Tibial nerve (tissue), 4 donors: ENCODE measurements around the gene SYNPO. TPM values are rescaled to one million over a fixed set of nuclear protein-coding genes. Genes with fewer than 3 reads are reported as not detected.

Experiments
- DNase-seq, 2 donors: peaks; one replicate each; pipeline ENCODE4 v3.0.0-alpha.2; 2019; ENCODE audit warnings: low spot score in 2 of 2
- H3K27ac ChIP-seq, 4 donors: fragments of 200-600 bp; sonication (generic) in 3 of 4; one replicate each; pipeline ENCODE4 v1.5.1; 2017 to 2019; ENCODE audit warnings: mild to moderate bottlenecking in 1 of 4
- H3K27me3 ChIP-seq, 2 donors: fragments of 200-600 bp; sonication (generic) in 1 of 2; one replicate each; pipeline versions ENCODE4 v1.5.1 to v1.6.0; 2017 to 2019
- H3K36me3 ChIP-seq, 3 donors: fragments of 200-600 bp; sonication (generic); one replicate each; pipeline ENCODE4 v1.5.1; 2018 to 2019
- H3K4me1 ChIP-seq, 4 donors: fragments of 200-600 bp; sonication (generic) in 3 of 4; one replicate each; pipeline ENCODE4 v1.5.1; 2017 to 2019
- H3K4me3 ChIP-seq, 4 donors: fragments of 200-600 bp; sonication (generic) in 3 of 4; one replicate each; pipeline ENCODE4 v1.5.1; 2017 to 2019; ENCODE audit warnings: mild to moderate bottlenecking in 1 of 4, moderate library complexity in 1 of 4
- H3K9me3 ChIP-seq, 4 donors: fragments of 200-600 bp; sonication (generic) in 3 of 4; one replicate each; pipeline ENCODE4 v1.5.1; 2017 to 2019
- EP300 ChIP-seq, 2 donors: sonication (generic); formaldehyde crosslinking; IDR thresholded peaks; one replicate each; pipeline ENCODE4 v1.6.1; 2017; ENCODE audit warnings: antibody characterized with exemption in 2 of 2, mild to moderate bottlenecking in 1 of 2
- POLR2A ChIP-seq, 2 donors: fragments of 450-650 bp; IDR thresholded peaks; one replicate each; pipeline ENCODE4 v1.6.1; 2017; ENCODE audit warnings: antibody characterized with exemption in 2 of 2, mild to moderate bottlenecking in 2 of 2, moderate library complexity in 2 of 2
- WGBS, 2 donors: methylation state at CpG; one replicate each; pipeline ENCODE4 v1.1.5; 2018; 5-methylcytosine and 5-hydroxymethylcytosine counted together
- total RNA-seq, 4 donors: library from RNA; depleted of rRNA; stranded (reverse); fragments of >200 nt; gene quantifications; one replicate each; pipeline ENCODE4 v1.1.0, GENCODE V29; 2016
- TF ChIP-seq, protein P1 (sequence below), 5 experiments: fragments of 200-600 bp in 3 of 5; fragments of 450-650 bp in 2 of 5; sonication (generic) in 3 of 5; IDR thresholded peaks; one replicate each; pipeline ENCODE4 v1.5.1; 2016 to 2019; ENCODE audit warnings: antibody characterized with exemption in 5 of 5, mild to moderate bottlenecking in 3 of 5, moderate library complexity in 2 of 5

The SYNPO gene
- total RNA-seq, 4 donors from 2014 or later, result 58.4 to 71.5 (median 63.5) TPM

GRCh38 chr5:150658121-150658520, 17.7 kb downstream of the SYNPO start:
- no peak overlapping the region for H3K4me3 ChIP-seq
- TF ChIP-seq, protein P1, sequence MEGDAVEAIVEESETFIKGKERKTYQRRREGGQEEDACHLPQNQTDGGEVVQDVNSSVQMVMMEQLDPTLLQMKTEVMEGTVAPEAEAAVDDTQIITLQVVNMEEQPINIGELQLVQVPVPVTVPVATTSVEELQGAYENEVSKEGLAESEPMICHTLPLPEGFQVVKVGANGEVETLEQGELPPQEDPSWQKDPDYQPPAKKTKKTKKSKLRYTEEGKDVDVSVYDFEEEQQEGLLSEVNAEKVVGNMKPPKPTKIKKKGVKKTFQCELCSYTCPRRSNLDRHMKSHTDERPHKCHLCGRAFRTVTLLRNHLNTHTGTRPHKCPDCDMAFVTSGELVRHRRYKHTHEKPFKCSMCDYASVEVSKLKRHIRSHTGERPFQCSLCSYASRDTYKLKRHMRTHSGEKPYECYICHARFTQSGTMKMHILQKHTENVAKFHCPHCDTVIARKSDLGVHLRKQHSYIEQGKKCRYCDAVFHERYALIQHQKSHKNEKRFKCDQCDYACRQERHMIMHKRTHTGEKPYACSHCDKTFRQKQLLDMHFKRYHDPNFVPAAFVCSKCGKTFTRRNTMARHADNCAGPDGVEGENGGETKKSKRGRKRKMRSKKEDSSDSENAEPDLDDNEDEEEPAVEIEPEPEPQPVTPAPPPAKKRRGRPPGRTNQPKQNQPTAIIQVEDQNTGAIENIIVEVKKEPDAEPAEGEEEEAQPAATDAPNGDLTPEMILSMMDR (IDR thresholded peaks at IDR 0.05), result no peak
- TF ChIP-seq EP300 (IDR thresholded peaks at IDR 0.05) (no peak), POLR2A (IDR thresholded peaks at IDR 0.05) (no peak)
- H3K27ac ChIP-seq, result peak overlapping the region in 2 of 4 donors; percentile 42 to 85
- DNase-seq, result no peak
- 84 to 88% methylated on average over 4 of the region's 4 CpGs for WGBS, 2 donors
- peaks cover 0 to 85% (median 24%) of the 10 kb centered on the region in 4 donors for H3K4me1 ChIP-seq
- no peaks in the 10 kb centered on the region for H3K36me3 ChIP-seq
- no peaks in the 10 kb centered on the region for H3K9me3 ChIP-seq
- no peaks in the 10 kb centered on the region for H3K27me3 ChIP-seq

GRCh38 chr5:150658699-150659265, 18.3 kb downstream of the SYNPO start:
- TF ChIP-seq EP300 (IDR thresholded peaks at IDR 0.05), result no peak
- TF ChIP-seq, protein P1 (IDR thresholded peaks at IDR 0.05), result no peak
- no peak for TF ChIP-seq POLR2A (IDR thresholded peaks at IDR 0.05)
- WGBS, 2 donors, result 26 to 74% methylated on average over 3 of the region's 3 CpGs
- H3K36me3 ChIP-seq, result no peaks in the 10 kb centered on the region
- H3K9me3 ChIP-seq, result no peaks in the 10 kb centered on the region
- no peak for DNase-seq
- no peak overlapping the region for H3K4me3 ChIP-seq
- H3K27ac ChIP-seq, result peak overlapping the region in 2 of 4 donors; percentile 42 to 85
- no peaks in the 10 kb centered on the region for H3K27me3 ChIP-seq
- peaks cover 0 to 80% (median 19%) of the 10 kb centered on the region in 4 donors for H3K4me1 ChIP-seq

- DNase-seq, result no peak
- peaks cover 0 to 75% (median 17%) of the 10 kb centered on the region in 4 donors for H3K4me1 ChIP-seq
- TF ChIP-seq EP300 (IDR thresholded peaks at IDR 0.05), result no peak
- TF ChIP-seq POLR2A (IDR thresholded peaks at IDR 0.05), result no peak
- TF ChIP-seq, protein P1 (IDR thresholded peaks at IDR 0.05), result no peak
- H3K9me3 ChIP-seq, result no peaks in the 10 kb centered on the region
- no peaks in the 10 kb centered on the region for H3K36me3 ChIP-seq
- 74 to 77% methylated on average over 8 to 10 of the region's 11 CpGs for WGBS, 2 donors
- no peak overlapping the region for H3K4me3 ChIP-seq
- H3K27me3 ChIP-seq, result no peaks in the 10 kb centered on the region
- peak overlapping the region in 2 of 4 donors; percentile 74 to 85 for H3K27ac ChIP-seq
Measured at GRCh38 chr5:150659360-150660107, 19.1 kb downstream of the SYNPO start.

DNA sequence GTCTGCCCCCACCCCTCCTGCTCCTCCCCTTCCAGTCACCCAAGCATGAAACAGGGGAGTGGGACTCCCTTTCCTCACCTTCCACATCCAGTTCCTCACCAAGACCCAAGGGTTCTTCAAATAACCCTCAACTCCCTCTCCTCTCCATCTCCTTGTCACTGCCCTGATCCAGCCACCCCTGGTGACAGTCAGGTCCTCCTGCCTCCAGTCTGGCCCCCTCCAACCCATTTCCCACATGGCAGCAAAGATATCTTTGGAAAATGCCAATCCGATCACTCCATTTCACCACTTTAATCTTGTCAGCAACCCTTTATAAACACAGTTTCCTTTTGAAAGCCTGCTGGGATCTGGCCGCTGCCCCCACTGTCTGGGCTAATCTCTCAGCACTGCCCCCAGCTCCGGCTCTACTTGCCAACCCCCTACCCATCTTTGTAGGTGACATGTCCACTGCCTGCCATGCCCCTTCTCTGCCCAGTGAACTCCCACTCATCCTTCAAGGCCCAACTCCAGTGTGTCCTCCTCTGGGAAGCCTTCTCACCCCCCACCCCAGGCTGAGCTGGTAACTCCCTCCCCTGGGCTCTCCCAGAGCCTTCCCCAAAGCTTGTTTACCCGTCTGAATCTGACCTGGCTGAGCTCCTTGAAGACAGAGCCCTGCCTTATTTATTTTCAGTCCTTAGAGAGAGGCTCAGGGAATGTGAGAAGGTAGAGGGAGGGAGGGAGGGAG, 19.8 kb downstream of the SYNPO start:
- H3K4me1 ChIP-seq, result peaks cover 0 to 75% (median 17%) of the 10 kb centered on the region in 4 donors
- H3K9me3 ChIP-seq, result no peaks in the 10 kb centered on the region
- no peaks in the 10 kb centered on the region for H3K36me3 ChIP-seq
- no peak for DNase-seq
- TF ChIP-seq EP300 (IDR thresholded peaks at IDR 0.05) (no peak), POLR2A (IDR thresholded peaks at IDR 0.05) (no peak)
- TF ChIP-seq, protein P1 (IDR thresholded peaks at IDR 0.05), result no peak
- WGBS, 2 donors, result 49 to 52% methylated on average over 4 of the region's 4 CpGs
- peak overlapping the region in 2 of 4 donors; percentile 74 to 85 for H3K27ac ChIP-seq
- no peaks in the 10 kb centered on the region for H3K27me3 ChIP-seq
- H3K4me3 ChIP-seq, result peak overlapping the region in 1 of 4 donors; percentile 16
